MM.1S (cell line): Measurements from ENCODE around the gene POLR1F.

Experiments
- DNase-seq: peaks from one replicate; pipeline ENCODE4 v3.0.0-alpha.2; 2015
- H2AFZ ChIP-seq: fragments of 300-600 bp; sonication (generic); 2 replicates; pipeline ENCODE4 v1.6.0; 2016; ENCODE audit warnings: antibody characterized with exemption, low read length
- H3F3A ChIP-seq: fragments of 300-600 bp; sonication (generic); 2 replicates; pipeline ENCODE4 v1.6.1; 2016; ENCODE audit warnings: mild to moderate bottlenecking, antibody characterized with exemption, low read length, moderate library complexity, mixed read lengths; ENCODE audit not compliant: insufficient read depth
- H3K27ac ChIP-seq: fragments of 300-600 bp; sonication (generic); 2 replicates; pipeline ENCODE4 v1.5.1; 2016; ENCODE audit warnings: mild to moderate bottlenecking, low read length
- H3K27me3 ChIP-seq: fragments of 300-600 bp; sonication (generic); replicated peaks from 2 replicates; pipeline ENCODE4 v1.6.0; 2016; ENCODE audit warnings: low read length; ENCODE audit not compliant: insufficient read depth
- H3K36me3 ChIP-seq: fragments of 300-600 bp; sonication (generic); replicated peaks from 2 replicates; pipeline ENCODE4 v1.6.1; 2016; ENCODE audit warnings: mild to moderate bottlenecking, low read length, mixed read lengths; ENCODE audit not compliant: insufficient read depth
- H3K4me1 ChIP-seq: fragments of 300-600 bp; sonication (generic); 2 replicates; pipeline ENCODE4 v1.6.1; 2016; ENCODE audit warnings: low read length, mixed read lengths
- H3K4me2 ChIP-seq: fragments of 300-600 bp; sonication (generic); 2 replicates; pipeline ENCODE4 v1.6.0; 2016; ENCODE audit warnings: low read depth, low read length
- H3K4me3 ChIP-seq: fragments of 300-600 bp; sonication (generic); 2 replicates; pipeline ENCODE4 v1.5.1; 2016; ENCODE audit warnings: low read length, mixed read lengths
- H3K79me2 ChIP-seq: fragments of 300-600 bp; sonication (generic); 2 replicates; pipeline ENCODE4 v1.6.1; 2016; ENCODE audit warnings: mixed run types, low read length, mixed read lengths
- H3K9ac ChIP-seq: fragments of 300-600 bp; sonication (generic); 2 replicates; pipeline ENCODE4 v1.6.1; 2016; ENCODE audit warnings: low read length, mixed read lengths
- H3K9me2 ChIP-seq: fragments of 300-600 bp; sonication (generic); replicated peaks from 2 replicates; pipeline ENCODE4 v1.6.1; 2016; ENCODE audit warnings: mild to moderate bottlenecking, low read length, mixed read lengths; ENCODE audit not compliant: insufficient read depth
- H3K9me3 ChIP-seq: fragments of 300-600 bp; sonication (generic); replicated peaks from 2 replicates; pipeline ENCODE4 v1.6.1; 2016; ENCODE audit warnings: mild to moderate bottlenecking, low read length, mixed read lengths; ENCODE audit not compliant: insufficient read depth
- H4K20me1 ChIP-seq: fragments of 300-600 bp; sonication (generic); 2 replicates; pipeline ENCODE4 v1.6.1; 2016; ENCODE audit warnings: mild to moderate bottlenecking, low read length, moderate library complexity, mixed read lengths; ENCODE audit not compliant: insufficient read depth
- CTCF ChIP-seq: fragments of 300-600 bp; sonication (generic); IDR thresholded peaks from 2 replicates; pipeline ENCODE4 v1.5.1; 2016; ENCODE audit warnings: antibody characterized with exemption, low read length, mixed read lengths
- EZH2 ChIP-seq: fragments of 300-600 bp; sonication (generic); optimal IDR thresholded peaks from 2 replicates; pipeline ENCODE3; 2017; ENCODE audit warnings: low read depth, mild to moderate bottlenecking, antibody characterized with exemption, low read length, mixed read lengths
- EZH2phosphoT487 ChIP-seq: fragments of 300-600 bp; sonication (generic); IDR thresholded peaks from 2 replicates; pipeline ENCODE4 v1.6.1; 2018; ENCODE audit warnings: antibody characterized with exemption, low read length

POLR1F gene

GRCh38 chr7:19728716-19729115 lies 19.9 kb upstream of the POLR1F start:
- no peaks in the 10 kb centered on the region for H3F3A ChIP-seq
- DNase-seq: no peak
- H3K27ac ChIP-seq: no peak overlapping the region
- no peaks in the 10 kb centered on the region for H3K79me2 ChIP-seq
- H4K20me1 ChIP-seq: no peaks in the 10 kb centered on the region
- no peak for TF ChIP-seq EZH2
- no peak for TF ChIP-seq EZH2phosphoT487
- no peak for TF ChIP-seq CTCF
- no peaks in the 10 kb centered on the region for H3K9me3 ChIP-seq
- no peaks in the 10 kb centered on the region for H3K36me3 ChIP-seq
- no peaks in the 10 kb centered on the region for H3K4me1 ChIP-seq
- H3K9ac ChIP-seq: no peak overlapping the region
- no peak overlapping the region for H2AFZ ChIP-seq
- H3K4me2 ChIP-seq: no peak overlapping the region
- no peak overlapping the region for H3K4me3 ChIP-seq
- H3K27me3 ChIP-seq: no peaks in the 10 kb centered on the region
- no peaks in the 10 kb centered on the region for H3K9me2 ChIP-seq

- H3F3A ChIP-seq: no peaks in the 10 kb centered on the region
- H3K9me2 ChIP-seq: no peaks in the 10 kb centered on the region
- no peak overlapping the region for H3K4me2 ChIP-seq
- H3K27ac ChIP-seq: no peak overlapping the region
- H3K4me3 ChIP-seq: no peak overlapping the region
- H3K79me2 ChIP-seq: no peaks in the 10 kb centered on the region
- TF ChIP-seq CTCF (no peak), EZH2phosphoT487 (no peak), EZH2 (no peak)
- no peaks in the 10 kb centered on the region for H3K4me1 ChIP-seq
- H3K9ac ChIP-seq: no peak overlapping the region
- no peaks in the 10 kb centered on the region for H3K36me3 ChIP-seq
- no peaks in the 10 kb centered on the region for H3K9me3 ChIP-seq
- no peaks in the 10 kb centered on the region for H4K20me1 ChIP-seq
- H2AFZ ChIP-seq: no peak overlapping the region
- DNase-seq: no peak
- no peaks in the 10 kb centered on the region for H3K27me3 ChIP-seq
These were observed 16.9 kb upstream of the POLR1F start for GRCh38 chr7:19725770-19726169.

GRCh38 chr7:19715499-19715898 lies 6.7 kb upstream of the POLR1F start:
- H3K4me1 ChIP-seq: no peaks in the 10 kb centered on the region
- H3F3A ChIP-seq: no peaks in the 10 kb centered on the region
- H3K9me3 ChIP-seq: no peaks in the 10 kb centered on the region
- DNase-seq: no peak
- H3K79me2 ChIP-seq: no peaks in the 10 kb centered on the region
- no peak overlapping the region for H3K9ac ChIP-seq
- no peak overlapping the region for H3K4me3 ChIP-seq
- no peaks in the 10 kb centered on the region for H3K27me3 ChIP-seq
- no peaks in the 10 kb centered on the region for H3K9me2 ChIP-seq
- H3K36me3 ChIP-seq: no peaks in the 10 kb centered on the region
- H3K4me2 ChIP-seq: no peak overlapping the region
- no peak overlapping the region for H2AFZ ChIP-seq
- H3K27ac ChIP-seq: no peak overlapping the region
- H4K20me1 ChIP-seq: no peaks in the 10 kb centered on the region
- TF ChIP-seq EZH2phosphoT487 (no peak), EZH2 (no peak), CTCF (no peak)

- H3F3A ChIP-seq: no peaks in the 10 kb centered on the region
- DNase-seq: peak; percentile 74
- H3K27ac ChIP-seq: no peak overlapping the region
- TF ChIP-seq EZH2 (no peak), CTCF (peak; percentile 68)
- H3K79me2 ChIP-seq: peaks cover 1% of the 10 kb centered on the region
- H3K4me1 ChIP-seq: peaks cover 3% of the 10 kb centered on the region; the same call in 1 of the 2 replicates
- H3K9me2 ChIP-seq: no peaks in the 10 kb centered on the region
- H3K4me2 ChIP-seq: no peak overlapping the region
- H3K4me3 ChIP-seq: no peak overlapping the region
- H3K9me3 ChIP-seq: no peaks in the 10 kb centered on the region
- no peak overlapping the region for H3K9ac ChIP-seq
- H2AFZ ChIP-seq: no peak overlapping the region
- no peaks in the 10 kb centered on the region for H3K27me3 ChIP-seq
- H4K20me1 ChIP-seq: no peaks in the 10 kb centered on the region
- H3K36me3 ChIP-seq: no peaks in the 10 kb centered on the region
These were observed 4.8 kb upstream of the POLR1F start for GRCh38 chr7:19713676-19714075.
